T follicular helper cell (primary cell): ENCODE results near the gene MTARC1.

ENCODE experiments used
- DNase-seq: peaks from one replicate; pipeline ENCODE4 v3.0.0-alpha.2; 2020; ENCODE audit warnings: low read depth

MTARC1 gene

DNA sequence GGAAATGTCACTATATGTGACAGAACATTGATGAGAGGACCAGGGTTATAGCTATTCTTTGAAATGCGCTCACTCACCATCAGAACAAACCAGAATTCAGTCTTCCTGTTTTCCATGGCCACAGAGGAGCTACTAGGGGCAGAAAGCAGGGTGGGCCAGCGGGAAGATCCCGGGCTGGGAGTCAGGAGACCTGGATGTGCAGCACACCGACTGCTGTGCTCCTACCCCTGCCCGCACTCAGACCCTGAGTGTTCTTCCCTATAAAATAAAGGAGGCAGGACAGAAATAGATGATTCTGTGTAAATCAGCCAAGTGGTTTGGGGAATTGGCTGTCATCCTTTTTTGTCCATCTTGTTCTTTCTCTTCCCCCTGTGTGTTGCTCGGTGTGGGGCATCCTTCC is 21.0 kb downstream of the MTARC1 start:
- no peak for DNase-seq

DNA sequence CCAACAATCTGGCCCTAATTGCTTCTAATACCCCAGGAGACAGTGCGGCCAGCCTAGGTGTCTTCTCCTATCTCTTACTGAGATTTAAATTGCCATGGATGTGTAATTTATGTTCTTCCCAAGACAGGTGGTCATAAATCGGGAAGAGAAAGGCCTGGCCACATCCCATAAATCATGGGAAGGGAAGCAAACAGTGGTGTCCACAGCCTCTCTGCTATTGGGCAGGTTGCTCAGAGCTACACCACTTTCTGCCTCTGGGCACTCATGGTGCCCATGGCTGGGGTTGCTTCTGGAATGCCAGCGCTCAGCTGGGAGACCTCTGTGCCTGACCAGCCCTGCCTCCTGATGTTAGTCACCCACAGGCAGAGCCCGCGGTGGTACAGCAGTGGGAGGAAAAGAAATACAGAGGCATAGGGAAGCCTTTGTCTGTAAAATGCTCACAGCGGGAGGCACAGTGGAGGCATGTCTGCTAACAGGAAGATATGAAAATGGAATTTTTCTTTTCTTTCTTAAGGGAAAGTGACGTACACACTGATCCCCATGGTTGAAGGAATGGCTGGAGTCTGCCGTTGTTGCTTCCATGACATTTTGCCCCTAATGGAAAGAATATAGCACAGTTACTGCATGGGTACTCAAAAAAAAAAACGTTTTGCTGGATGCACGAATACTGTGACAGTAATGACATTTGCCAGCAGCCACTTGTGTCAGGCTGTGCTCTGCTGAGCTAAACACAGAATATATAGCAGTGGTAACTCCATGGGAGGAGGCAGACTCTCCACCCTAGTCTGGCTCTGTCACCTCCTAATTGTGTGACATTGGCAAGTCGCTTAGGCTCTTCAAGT is 21.9 kb downstream of the MTARC1 start:
- DNase-seq = no peak

DNA sequence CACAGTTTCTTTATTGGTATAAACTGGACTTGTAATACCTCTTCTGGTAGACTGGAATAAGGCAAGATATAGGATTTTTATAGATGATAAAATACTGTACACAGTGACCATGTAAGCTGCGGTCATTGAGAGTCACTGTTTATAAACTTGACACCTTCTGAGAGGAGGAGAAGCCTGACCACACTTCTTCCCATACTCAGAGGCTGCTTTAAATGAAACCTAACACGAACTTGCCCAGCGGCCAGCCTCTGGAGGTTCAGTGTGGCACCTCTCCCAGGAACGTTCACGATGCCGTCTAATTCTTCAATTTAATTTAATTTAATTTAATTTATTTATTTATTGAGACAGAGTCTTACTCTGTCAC is 22.5 kb downstream of the MTARC1 start:
- DNase-seq = no peak

DNA sequence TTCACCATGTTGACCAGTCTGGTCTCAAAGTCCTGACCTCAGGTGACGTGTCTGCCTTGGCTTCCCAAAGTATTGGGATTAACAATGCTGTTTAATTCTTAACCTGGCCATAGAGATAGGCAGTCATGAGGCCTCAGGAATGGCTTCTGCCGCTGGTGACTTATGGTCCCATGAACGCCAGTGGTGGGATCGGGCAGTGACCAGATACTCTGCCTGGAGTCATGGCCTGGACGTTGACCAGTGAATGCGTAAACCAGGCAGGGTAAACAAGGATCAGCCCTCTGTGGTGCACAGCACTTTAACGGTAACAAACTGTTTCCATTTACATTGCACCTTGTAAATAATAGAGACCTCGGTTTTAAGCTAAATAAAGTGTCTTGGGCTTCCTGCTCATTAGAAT is 23.0 kb downstream of the MTARC1 start:
- no peak for DNase-seq

DNA sequence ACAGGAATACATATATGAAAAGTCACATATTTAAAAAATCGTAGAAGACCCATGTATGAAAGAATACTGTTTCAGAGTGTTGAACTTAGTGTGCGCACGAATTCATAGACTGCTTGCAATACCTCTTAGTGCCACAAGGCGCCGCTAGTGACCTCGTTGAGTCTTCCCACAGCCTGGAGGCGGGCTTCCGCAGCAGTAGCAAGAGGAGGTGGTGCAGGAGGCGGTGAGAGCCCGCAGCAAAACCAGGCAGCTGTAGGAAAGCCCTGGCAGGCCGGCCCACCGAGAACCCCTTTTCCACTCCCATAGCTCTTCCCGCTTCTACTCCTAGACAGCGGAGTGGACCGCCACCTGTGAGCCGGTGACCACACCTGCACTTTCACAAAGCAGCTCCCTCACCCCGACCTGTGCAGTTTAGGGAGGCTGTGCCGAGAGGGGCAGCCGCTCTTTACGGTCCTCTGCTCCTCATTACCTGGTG is 23.5 kb downstream of the MTARC1 start:
- peak; percentile 50 for DNase-seq

DNA sequence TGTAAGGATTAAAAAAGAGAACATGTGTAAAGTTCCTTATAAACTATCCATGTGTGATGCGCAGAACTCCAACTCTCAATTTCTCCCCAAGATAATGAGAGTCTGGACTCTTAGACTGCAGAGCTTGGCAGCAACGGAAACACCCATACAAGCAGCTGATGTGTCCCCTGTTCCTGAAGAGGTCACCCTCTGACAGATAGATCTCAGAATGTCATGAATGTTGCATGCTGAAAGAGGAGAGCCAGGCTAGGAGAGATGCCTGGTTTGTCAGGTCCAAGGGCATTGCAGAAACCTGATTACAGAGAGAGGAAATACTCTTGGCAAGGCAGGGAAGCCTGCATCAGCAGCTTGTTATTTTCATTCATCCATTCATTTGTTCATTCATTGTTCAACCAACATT is 24.2 kb downstream of the MTARC1 start:
- DNase-seq = no peak

DNA sequence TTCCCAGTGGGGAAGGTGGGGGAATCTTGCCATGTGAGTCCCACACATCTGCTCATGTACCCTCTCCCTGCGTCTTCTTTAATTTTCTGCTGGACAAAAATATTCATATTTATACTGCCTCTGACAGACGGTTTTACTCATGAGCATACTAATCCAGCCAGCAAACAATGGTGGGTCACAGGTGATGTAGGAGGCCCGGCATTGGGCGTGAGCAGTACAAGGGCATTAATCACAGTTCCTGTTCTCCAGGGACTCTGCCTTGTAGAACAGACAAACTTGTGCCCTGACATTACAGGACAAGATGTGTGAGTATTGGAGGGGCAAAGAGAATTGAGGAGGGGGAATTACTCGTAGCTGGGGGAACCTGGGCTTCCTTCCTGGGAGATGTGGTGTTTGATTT is 25.0 kb downstream of the MTARC1 start:
- no peak for DNase-seq

DNA sequence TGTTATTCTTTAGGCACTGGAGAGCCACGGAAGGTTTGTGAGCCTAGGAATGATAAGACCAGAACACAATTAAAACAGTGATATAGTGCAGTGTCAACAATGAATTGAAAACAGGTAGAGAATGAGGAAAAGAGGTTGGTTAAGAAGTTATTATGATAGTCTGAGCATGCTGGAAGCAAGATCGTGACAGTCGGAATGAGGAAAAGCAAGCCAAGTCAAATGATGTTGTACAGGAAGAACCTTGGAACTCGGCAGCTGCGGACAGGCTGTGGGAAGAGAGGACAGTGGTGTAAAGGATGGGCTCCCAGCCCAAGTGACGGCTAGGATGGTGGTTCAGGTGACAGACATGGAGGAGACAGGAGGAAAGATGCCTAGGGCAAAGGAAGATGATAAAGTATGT is 25.6 kb downstream of the MTARC1 start:
- no peak for DNase-seq

DNA sequence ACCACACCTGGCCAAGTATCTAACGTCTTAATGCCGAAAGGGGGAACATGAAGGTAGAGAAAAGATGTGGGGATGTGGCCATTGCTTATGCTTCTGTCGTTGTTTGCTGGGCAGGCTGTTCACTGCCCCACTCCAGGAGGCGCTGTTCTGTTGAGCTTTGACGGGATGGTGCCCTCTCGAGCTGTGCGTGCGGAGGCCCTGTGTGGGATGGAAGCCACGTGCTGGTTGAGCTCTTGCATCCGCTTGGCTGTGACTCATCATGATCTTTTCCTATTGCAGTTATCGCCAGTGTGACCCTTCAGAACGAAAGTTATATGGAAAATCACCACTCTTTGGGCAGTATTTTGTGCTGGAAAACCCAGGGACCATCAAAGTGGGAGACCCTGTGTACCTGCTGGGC is 26.3 kb downstream of the MTARC1 start:
- no peak for DNase-seq

DNA sequence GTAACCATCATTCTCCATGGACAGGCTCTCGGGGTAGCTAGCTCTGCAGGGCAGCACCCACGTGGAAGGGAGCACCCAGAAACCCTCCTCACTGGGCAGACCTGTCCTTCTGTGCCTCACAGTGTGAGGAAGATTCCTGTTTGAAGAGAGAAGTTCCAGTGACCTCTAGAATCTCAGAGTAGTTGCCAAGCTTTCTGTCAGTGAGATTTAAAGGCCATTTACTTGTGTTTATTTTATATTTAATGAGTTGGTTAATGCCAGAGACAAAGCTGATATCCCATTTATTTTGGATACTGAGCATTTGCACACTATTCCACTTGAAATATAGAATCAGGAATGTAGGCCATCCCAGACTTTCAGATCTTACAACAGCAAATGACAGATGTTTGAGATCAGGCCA is 28.7 kb downstream of the MTARC1 start:
- DNase-seq = no peak

DNA sequence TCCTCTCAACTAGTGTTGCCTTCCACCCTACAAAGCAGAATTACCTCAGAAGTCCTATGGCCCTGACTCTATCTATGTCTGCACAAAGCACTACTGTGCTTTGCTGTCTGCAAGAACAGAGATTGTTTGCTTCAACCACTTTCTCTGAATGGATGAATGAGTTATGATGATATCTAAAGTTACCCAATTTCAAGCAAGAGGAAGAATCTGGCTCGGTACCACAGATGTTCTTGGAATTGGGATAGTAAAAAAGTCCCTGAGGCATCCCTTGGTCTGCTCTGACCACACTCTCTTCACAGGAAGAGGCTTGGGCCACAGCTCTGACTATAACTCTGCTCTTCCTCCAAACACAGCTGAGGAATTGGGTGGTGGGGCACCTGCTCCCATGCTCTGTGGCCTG is 31.2 kb downstream of the MTARC1 start:
- DNase-seq = no peak

DNA sequence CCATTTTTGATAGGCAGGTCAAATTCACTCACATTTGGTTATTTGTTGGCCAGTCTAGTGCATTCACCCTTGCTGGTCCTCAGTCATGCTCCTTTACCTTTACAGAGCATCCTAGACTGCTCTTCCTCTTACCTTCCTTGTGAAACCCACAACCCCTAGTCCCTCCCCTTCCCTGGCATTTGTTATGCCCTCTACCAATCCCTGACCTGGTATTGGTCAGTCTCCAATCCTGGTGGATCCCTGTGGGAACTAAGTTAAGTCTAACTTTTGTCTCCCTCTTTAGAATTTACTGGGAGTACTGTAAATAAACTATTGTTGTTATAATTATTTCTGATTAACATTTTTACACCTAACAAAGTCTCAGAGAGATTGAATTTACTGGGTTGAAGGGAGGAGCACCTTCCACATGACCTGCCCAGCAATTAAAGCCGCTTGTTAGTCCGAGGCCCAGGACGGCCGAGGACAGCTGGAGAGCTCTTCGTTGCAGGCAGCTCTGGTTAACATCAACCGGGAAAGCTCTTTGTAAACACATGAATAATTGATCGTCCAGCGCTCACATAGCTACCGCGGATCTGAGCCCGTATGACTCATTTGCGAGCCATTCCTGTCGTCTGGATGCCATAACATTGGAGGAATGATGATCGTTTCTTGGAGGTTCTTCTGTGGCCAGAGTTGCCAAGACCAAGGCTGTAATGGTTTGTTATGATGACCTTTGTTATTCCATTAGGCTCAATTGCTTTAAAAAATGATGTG is 31.9 kb downstream of the MTARC1 start:
- no peak for DNase-seq

DNA sequence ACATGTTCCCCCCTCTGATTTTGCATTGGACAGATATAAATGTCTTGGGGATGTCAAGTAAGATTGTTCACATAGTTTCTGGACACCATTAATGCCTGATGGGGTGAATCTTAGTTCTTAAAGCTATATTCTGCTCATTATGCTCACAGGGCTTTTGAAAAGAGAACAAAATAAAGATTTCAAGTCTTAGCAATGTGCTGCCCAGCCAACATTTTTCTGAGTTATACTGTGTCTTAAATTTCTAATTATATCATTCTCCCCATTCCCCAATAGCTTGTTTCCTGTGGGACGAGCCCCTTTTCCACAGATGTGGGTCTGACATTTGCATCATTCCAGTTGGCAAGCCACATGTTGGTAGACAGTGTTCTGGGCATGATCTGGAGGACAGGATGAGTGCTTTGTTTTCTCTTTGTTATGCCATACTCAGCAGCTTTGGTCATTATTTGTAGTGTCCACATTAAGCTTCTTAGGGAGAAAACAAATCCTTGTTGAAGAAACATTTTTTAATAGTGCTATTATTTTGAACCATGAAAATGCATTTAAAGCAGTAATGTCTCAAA is 32.8 kb downstream of the MTARC1 start:
- DNase-seq = no peak

DNA sequence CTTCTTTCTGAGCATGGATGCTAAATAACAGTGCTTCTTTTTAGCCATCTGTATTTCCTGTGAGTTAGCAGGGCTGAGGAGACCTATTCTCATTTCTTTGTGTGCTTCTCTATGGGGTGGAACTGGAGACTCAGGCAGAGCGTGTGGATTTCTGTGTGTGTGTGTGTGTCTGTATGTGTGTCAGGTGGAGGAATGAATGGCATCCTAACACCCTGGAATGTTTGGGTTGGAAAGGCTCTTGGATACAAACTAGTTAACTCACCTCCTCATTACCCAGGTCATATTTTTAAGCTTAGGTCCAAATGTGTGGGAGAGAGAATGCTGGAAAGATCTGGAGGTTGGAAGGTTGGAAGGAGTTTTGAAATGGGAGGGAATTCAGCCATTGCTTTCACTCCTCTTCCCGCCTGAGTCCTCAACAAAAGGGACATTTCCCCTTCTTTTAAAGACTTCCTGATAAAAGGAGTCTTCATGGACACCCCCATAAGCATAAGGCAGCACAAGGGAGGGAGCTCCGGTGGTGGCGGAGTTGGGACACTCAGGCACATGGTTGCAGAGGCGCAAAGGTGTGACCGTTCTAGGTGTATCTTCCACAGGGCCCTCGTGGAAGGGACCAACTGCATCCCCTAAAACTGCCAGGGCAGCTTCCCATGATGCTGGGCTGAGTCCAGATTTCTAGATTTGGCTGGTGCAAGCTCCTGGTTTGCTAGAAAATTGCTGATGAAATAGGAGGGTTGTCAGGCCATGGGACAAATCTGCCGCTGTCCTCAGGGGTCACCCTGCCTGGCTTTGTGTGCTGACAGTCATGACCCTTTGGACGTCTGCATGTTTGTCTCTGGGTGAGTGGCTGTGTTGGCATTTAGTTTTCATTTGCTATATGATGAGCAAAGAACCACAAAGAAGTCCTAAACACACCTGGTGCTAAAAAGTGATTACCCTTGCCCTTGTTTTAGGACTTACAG is 37.6 kb downstream of the MTARC1 start:
- no peak for DNase-seq

DNA sequence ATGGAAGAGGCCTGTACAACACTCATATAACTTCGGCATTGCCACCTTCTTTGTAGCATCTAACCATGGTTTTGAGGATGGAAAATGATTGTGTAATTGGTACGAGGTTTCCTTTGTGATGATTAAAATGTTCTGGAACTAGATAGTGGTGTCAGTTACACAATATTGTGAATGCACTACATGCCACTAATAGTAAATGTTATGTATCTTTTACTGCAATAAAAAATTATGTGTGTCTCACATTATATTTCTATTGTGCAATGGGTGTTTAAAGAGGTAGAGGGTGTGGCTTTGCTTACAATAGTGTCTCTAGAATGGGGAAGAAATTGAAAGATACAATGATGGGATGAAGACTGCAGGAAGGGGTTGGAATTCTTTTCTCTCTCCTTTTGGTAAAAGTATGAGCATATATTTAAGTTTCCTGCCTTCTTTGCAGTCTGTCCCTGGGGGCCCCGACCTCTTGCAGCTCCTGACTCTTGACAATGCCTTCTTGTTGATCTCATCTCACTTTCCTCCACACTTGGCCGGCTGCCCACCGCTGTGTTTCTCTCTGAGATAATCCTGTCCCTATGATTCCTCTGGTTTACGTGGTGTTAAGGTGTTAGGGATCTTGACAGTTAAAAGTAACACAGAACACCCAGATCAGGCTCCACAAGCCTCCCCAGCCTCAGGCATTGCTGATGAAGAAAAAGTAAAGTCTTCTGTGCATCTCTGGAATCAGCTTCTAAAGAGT is 39.3 kb downstream of the MTARC1 start:
- no peak for DNase-seq

DNA sequence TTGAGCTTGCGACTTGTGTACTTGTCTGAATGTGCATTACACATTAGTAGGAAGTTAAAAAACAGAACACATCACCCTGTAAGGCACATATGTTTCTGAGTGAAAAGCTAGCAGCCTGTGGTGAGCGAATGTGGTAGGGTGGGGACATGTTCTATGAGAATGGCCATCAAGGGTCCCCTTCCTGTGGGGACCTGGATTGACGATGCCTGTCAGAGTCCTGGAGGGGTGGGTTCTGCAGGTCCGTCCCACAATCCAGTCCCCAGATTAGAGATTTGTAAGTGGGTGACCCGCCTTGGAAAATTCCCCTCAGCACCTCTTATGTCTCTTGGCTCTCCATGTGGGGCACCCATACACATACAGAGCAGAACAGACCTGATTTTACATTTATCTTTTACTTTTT is 40.0 kb downstream of the MTARC1 start:
- DNase-seq = no peak

DNA sequence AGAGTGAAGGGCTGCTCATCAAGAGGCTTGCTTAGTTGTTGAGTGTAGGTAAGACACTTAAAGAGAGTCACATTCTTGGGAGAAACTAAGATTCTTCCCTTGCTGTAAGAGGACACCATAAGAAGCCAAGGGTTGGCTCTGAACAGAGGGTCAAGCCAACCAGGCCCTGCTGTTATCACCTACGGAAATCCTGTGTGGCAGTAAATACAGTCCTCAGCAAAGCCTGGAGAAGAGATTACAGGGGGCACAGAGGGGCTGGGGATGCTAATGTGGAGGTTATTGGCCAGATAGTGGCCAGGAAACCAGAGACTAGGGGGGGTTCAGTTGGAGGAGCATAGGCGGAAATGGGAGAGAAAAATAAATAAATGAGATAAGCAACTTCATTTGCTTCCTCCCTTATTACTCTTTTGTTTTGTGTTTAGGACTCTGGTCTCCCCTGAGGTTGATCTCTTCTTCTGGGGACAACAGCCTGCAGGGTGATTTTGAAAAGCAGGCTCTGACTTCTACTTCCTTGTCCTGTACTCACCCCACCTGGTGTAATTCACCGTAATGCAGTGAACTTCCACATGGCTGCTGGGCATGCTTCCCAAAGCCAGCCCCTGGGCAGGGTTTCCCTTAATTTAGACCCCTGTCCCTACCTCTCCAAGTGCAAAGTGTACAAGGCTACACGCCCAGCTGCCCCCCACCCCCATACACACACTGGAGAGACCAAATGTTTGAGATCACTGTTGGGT is 40.9 kb downstream of the MTARC1 start:
- no peak for DNase-seq

DNA sequence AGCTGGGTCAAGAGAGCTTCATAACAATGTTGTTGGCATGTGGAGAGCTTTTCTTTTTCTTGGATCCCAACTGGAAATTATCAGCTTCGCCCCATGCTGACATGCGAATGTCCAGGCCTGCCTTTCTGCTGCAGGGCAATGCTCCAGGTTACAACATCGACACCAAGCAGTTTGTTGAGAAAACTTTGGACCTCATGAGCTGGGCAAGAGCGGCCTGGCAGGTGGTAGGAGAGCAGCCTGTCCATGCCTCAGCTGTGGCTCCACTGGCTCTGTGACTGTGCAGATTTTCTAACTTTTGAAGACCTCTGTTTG is 41.4 kb downstream of the MTARC1 start:
- no peak for DNase-seq

DNA sequence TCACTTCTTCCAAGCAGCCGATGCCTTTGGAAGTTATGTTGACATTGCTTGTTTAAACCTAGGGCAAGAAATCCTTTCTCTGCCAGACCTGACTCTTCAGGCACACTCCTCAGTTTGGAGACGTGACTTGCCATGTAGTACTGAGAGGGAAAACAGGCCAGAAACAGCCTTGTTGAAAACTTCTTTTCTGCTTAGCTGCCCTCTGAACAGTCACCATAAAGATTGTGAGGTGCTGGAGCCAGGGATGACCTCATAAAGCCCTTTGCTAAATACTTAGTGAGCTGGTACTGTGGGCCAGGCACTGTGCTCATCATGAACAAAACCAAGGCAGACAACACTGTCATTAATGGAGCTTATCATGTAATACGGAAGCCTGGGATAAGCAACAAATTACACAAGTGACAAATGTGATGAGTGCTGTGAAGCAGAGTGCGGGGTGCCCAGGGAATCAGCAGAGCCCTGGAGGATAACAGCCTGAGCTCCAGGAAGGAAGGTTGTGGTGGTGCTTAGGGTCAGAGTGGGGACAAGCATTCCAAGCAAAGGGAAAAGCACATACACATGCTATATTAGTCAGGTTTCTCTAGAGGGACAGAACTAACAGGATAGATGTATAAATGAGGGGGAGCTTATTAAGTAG is 42.4 kb downstream of the MTARC1 start:
- DNase-seq = no peak

DNA sequence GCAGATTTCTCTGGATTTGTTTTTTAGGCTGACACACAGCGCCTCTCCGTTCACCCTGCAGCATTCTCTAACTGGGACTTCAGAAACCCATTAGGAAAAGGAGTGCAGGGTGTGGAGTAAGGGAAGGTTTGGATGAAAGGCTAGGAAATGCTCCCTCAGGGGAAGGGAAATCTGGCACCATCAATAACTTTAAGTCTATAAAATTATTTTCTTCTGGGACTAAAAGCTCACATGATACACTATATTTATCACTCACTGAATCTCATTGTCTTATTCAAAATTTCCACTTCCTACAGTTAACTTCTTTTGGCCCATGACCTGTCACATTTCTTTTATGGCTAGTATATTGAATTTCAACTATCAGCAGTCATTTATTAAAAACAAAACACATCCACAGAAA is 46.7 kb downstream of the MTARC1 start:
- DNase-seq = no peak
